ENCODE data around the gene ZNF618. TPM values are rescaled to one million over a fixed set of nuclear protein-coding genes. Genes with fewer than 3 reads are reported as not detected.

ZNF618 gene
- total RNA-seq, 1 experiment from 2014 or later: 1.2 TPM

DNA sequence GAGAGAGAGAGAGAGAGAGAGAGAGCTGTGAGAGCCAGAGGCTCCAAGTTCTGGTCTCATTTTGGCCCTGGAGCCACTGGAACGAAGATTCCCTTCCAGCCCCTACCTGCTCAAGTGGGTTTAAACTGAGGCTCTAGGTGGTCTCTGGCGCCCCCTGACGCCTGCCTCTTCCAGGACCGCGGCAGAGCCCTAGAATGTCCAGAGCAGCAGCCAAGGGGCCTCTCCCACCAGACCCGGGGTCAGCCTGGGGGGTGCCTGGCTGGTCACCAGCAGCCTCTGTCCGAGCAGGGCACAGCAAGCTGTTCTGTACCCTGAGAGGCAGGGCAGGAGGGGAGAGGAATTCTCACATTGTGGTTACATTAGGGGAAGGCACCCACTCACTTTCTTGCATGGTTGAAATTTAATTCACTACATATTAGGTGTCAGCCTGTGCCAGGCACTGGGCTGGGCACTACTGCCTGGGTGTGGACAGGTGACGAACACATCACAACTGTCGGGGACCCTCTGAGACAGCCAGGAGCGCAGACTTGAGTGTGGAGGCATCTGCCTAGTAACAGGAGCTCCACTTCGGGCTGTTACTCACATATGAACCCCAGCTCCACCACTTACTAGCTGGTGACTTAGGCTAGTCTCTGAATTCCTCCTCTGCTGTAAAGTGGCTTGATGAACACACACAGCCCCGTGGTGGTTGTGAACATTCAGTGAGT is 157.4 kb downstream of the ZNF618 start:
- no peak overlapping the region for H3K4me3 Mint-ChIP-seq (ENCODE audit: unreplicated experiment)
- intact Hi-C loops (cut with micrococcal nuclease; ENCODE audit: unreplicated experiment): loop anchor here (10.0 kb wide), 1 partner anchor 289 kb away; no protein-coding TSS in a partner anchor
- no peak overlapping the region for H3K4me3 ChIP-seq (ENCODE audit: low read depth, low read length)
- ChIA-PET POLR2A (no interaction called here), CTCF (no interaction called here)
- no peaks in the 10 kb centered on the region for H3K9me3 Mint-ChIP-seq (ENCODE audit: unreplicated experiment)
- no TSS peak for BruUV-seq (replicated peaks)
- no peaks in the 10 kb centered on the region for H3K4me1 ChIP-seq
- TF ChIP-seq, protein P1, sequence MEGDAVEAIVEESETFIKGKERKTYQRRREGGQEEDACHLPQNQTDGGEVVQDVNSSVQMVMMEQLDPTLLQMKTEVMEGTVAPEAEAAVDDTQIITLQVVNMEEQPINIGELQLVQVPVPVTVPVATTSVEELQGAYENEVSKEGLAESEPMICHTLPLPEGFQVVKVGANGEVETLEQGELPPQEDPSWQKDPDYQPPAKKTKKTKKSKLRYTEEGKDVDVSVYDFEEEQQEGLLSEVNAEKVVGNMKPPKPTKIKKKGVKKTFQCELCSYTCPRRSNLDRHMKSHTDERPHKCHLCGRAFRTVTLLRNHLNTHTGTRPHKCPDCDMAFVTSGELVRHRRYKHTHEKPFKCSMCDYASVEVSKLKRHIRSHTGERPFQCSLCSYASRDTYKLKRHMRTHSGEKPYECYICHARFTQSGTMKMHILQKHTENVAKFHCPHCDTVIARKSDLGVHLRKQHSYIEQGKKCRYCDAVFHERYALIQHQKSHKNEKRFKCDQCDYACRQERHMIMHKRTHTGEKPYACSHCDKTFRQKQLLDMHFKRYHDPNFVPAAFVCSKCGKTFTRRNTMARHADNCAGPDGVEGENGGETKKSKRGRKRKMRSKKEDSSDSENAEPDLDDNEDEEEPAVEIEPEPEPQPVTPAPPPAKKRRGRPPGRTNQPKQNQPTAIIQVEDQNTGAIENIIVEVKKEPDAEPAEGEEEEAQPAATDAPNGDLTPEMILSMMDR (IDR thresholded peaks at IDR 0.05; ENCODE audit: insufficient read depth in 1 of 2, low read depth in 1 of 2, low read length in 1 of 2, severe bottlenecking in 1 of 2, unreplicated experiment in 1 of 2): peak in 1 of 2 experiments; percentile 38
- no peaks in the 10 kb centered on the region for H3K36me3 ChIP-seq (ENCODE audit: control insufficient read depth, insufficient read depth, low read length)
- DNase-seq: peak in 1 of 2 experiments; percentile 30
- no peaks in the 10 kb centered on the region for H3K27me3 Mint-ChIP-seq (ENCODE audit: insufficient read depth, unreplicated experiment)
- H3K27me3 ChIP-seq (replicated peaks; ENCODE audit: control insufficient read depth, insufficient read depth, low read length): no peaks in the 10 kb centered on the region
- H3K9me3 ChIP-seq: no peaks in the 10 kb centered on the region
- H3K36me3 Mint-ChIP-seq (ENCODE audit: insufficient read depth, unreplicated experiment): no peaks in the 10 kb centered on the region
- no peaks in the 10 kb centered on the region for H3K4me1 Mint-ChIP-seq (ENCODE audit: low read depth, unreplicated experiment)
- H3K27ac Mint-ChIP-seq (ENCODE audit: unreplicated experiment): no peak overlapping the region

DNA sequence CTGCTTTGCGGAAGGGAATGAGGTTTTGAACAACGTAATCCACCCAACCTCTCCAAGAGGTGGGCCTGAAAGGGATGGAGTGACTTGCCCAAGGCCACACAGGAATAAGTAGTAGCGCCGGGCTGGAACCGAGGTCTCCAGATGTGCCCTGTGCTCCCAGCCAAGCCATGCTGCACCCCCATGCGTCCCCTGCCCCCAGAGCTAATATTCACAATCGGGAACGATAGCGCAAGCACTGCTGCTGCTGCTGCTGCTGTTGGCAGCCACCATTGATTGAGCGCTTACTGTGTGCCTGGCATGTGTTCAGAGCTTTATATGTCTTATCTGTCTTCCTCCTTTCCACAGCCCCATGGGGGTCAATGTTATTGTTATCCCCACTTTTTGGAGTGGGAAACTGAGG is 158.1 kb downstream of the ZNF618 start:
- Mint-ChIP-seq H3K4me3 (ENCODE audit: unreplicated experiment) (no peak overlapping the region), H3K27me3 (ENCODE audit: insufficient read depth, unreplicated experiment) (no peaks in the 10 kb centered on the region), H3K4me1 (ENCODE audit: low read depth, unreplicated experiment) (no peaks in the 10 kb centered on the region), H3K9me3 (ENCODE audit: unreplicated experiment) (no peaks in the 10 kb centered on the region), H3K27ac (ENCODE audit: unreplicated experiment) (no peak overlapping the region), H3K36me3 (ENCODE audit: insufficient read depth, unreplicated experiment) (no peaks in the 10 kb centered on the region)
- H3K27me3 ChIP-seq (replicated peaks; ENCODE audit: control insufficient read depth, insufficient read depth, low read length): no peaks in the 10 kb centered on the region
- intact Hi-C loops (cut with micrococcal nuclease; ENCODE audit: unreplicated experiment): loop anchor here (10.0 kb wide), 1 partner anchor 289 kb away; no protein-coding TSS in a partner anchor
- DNase-seq: no peak
- H3K9me3 ChIP-seq: no peaks in the 10 kb centered on the region
- TF ChIP-seq, protein P1 (IDR thresholded peaks at IDR 0.05; ENCODE audit: insufficient read depth in 1 of 2, low read depth in 1 of 2, low read length in 1 of 2, severe bottlenecking in 1 of 2, unreplicated experiment in 1 of 2): no peak
- no peaks in the 10 kb centered on the region for H3K4me1 ChIP-seq
- no TSS peak for BruUV-seq (replicated peaks)
- no peak overlapping the region for H3K4me3 ChIP-seq (ENCODE audit: low read depth, low read length)
- ChIA-PET CTCF (no interaction called here), POLR2A (no interaction called here)
- no peaks in the 10 kb centered on the region for H3K36me3 ChIP-seq (ENCODE audit: control insufficient read depth, insufficient read depth, low read length)

DNA sequence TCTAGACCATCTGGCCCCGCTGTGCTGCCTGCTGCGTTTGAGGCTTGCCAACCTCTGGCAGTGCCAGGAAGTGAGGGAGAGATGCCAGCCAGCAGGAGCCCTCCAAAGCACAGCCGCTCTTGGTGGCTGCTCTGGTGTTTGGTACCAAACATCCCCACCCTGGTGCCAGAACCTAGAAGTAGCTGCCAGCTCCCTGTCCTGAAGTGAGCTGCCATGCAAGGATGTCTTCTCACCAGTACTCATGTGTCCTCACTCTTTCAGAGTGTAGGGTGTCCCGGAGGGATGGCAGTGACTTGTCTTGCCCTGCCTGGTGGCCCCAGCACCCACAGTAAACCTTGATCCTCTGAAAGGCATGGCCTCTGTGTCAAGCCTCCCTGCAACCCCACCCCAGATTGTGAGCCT is 158.6 kb downstream of the ZNF618 start:
- ChIA-PET POLR2A (no interaction called here), CTCF (no interaction called here)
- Mint-ChIP-seq H3K36me3 (ENCODE audit: insufficient read depth, unreplicated experiment) (no peaks in the 10 kb centered on the region), H3K4me1 (ENCODE audit: low read depth, unreplicated experiment) (no peaks in the 10 kb centered on the region), H3K4me3 (ENCODE audit: unreplicated experiment) (no peak overlapping the region), H3K27me3 (ENCODE audit: insufficient read depth, unreplicated experiment) (no peaks in the 10 kb centered on the region), H3K27ac (ENCODE audit: unreplicated experiment) (no peak overlapping the region), H3K9me3 (ENCODE audit: unreplicated experiment) (no peaks in the 10 kb centered on the region)
- H3K9me3 ChIP-seq: no peaks in the 10 kb centered on the region
- intact Hi-C loops (cut with micrococcal nuclease; ENCODE audit: unreplicated experiment): loop anchor here (5.0 to 10.0 kb wide), 2 partner anchors 48 to 290 kb away; no protein-coding TSS in a partner anchor
- no peaks in the 10 kb centered on the region for H3K27me3 ChIP-seq (replicated peaks; ENCODE audit: control insufficient read depth, insufficient read depth, low read length)
- H3K4me1 ChIP-seq: no peaks in the 10 kb centered on the region
- no peak overlapping the region for H3K4me3 ChIP-seq (ENCODE audit: low read depth, low read length)
- BruUV-seq (replicated peaks): no TSS peak
- TF ChIP-seq, protein P1 (IDR thresholded peaks at IDR 0.05; ENCODE audit: insufficient read depth in 1 of 2, low read depth in 1 of 2, low read length in 1 of 2, severe bottlenecking in 1 of 2, unreplicated experiment in 1 of 2): no peak
- no peak for DNase-seq
- no peaks in the 10 kb centered on the region for H3K36me3 ChIP-seq (ENCODE audit: control insufficient read depth, insufficient read depth, low read length)
